C4-2B (cell line): ENCODE measurements around the gene HAPLN1.

Experiments used
- ZFX ChIP-seq: fragments of 450-650 bp; IDR thresholded peaks from 2 replicates; pipeline ENCODE4 v1.6.1; 2017
- TF ChIP-seq, protein P1 (sequence below): fragments of 450-650 bp; conservative IDR thresholded peaks from 2 replicates; pipeline ENCODE4 v1.5.1; 2017; ENCODE audit warnings: mild to moderate bottlenecking

GRCh38 chr5:83628360-83628759, 92.3 kb downstream of the HAPLN1 start:
- TF ChIP-seq, protein P1, sequence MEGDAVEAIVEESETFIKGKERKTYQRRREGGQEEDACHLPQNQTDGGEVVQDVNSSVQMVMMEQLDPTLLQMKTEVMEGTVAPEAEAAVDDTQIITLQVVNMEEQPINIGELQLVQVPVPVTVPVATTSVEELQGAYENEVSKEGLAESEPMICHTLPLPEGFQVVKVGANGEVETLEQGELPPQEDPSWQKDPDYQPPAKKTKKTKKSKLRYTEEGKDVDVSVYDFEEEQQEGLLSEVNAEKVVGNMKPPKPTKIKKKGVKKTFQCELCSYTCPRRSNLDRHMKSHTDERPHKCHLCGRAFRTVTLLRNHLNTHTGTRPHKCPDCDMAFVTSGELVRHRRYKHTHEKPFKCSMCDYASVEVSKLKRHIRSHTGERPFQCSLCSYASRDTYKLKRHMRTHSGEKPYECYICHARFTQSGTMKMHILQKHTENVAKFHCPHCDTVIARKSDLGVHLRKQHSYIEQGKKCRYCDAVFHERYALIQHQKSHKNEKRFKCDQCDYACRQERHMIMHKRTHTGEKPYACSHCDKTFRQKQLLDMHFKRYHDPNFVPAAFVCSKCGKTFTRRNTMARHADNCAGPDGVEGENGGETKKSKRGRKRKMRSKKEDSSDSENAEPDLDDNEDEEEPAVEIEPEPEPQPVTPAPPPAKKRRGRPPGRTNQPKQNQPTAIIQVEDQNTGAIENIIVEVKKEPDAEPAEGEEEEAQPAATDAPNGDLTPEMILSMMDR = no peak
- TF ChIP-seq ZFX = no peak
